Activated CD8-positive, alpha-beta memory T cell treated with anti-CD3 and anti-CD28 coated beads for 24 hours (primary cell): Measurements from ENCODE around the gene TMEM97.

ENCODE experiments used
- DNase-seq: peaks from one replicate; pipeline ENCODE4 v3.0.0-alpha.2; 2020

TMEM97 gene

DNA sequence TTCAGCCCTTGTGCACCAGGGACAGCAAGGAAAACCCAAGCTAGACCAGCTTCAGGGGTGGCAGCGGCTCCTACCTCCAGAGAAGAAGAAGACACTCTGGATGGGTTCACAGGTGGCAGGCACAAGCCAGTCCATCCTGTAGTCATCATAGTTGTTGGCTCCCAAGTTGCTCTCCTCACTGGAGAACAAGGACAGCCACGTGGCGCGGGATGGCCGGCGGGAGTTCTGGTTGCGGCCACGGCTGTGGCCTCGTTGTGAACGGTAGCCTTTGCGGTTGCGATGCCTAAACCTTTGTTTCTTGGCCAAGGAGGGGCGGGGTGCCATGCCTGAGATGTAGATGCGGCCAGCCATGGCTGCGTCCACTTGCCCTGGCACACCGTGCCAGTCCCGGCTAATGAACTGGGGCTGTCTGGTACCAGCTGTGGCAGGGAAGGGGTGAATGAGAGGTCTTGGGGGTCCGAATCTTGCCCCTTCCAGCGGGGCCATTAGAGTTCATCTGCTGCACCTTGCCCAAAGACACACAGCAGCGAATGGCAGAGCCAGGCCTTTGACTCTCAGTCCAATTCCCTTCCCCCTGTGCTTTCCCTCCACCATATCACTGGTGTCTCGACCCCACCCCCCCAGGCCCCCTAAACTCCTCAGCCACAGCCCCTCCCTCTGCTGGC is 48.8 kb downstream of the TMEM97 start:
- no peak for DNase-seq

GRCh38 chr17:28368306-28368831 is 49.4 kb downstream of the TMEM97 start:
- DNase-seq: no peak

GRCh38 chr17:28368915-28369683 is 50.1 kb downstream of the TMEM97 start:
- no peak for DNase-seq

GRCh38 chr17:28369684-28370034 is 50.7 kb downstream of the TMEM97 start:
- no peak for DNase-seq

DNA sequence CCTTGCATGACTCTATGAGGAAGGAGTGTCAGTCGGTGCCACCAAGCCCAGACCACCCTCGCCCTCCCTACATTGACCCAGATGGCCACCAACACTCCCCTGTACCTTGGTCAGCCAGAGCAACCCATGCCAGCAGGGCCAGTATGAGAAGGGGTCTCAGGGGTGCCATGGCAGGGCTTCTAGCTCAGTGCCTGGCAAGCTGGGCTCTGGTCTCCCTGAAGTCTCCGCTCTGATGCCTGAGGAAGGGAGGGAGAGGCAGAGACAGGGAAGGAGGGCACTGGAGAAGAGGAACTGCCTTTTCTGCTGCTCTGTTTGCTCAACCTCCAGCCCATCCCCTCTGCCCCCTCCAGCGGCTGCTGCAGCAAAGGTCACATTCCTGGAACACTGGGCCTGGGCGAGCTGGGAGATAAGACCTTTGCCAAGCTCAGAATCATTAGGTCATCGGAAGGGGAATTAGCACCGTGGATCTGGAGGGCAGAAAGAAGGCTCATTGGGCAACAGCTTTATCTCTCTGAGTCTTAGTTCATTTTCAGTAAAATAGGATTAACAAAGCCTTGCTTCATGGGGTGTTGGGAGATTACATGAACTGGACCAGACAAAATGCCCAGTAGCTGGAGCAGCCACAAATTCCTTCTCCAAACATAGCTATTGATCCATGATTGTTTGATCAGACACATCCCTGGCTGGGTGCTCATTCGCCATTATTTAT is 51.2 kb downstream of the TMEM97 start, which contains the start of gene VTN:
TSS of gene VTN (minus strand) at position 273 of the 709 bp plus-strand sequence. CDS start at position 169, 104 bp downstream.
- no peak for DNase-seq

GRCh38 chr17:28370744-28371103 is 51.7 kb downstream of the TMEM97 start:
- no peak for DNase-seq

GRCh38 chr17:28371245-28372202 is 52.5 kb downstream of the TMEM97 start, which contains the start of gene SARM1:
Gene SARM1, plus strand, starts transcription at chr17:28371694. Its CDS starts 339 bp downstream, at chr17:28372033.
- peak; percentile 93 for DNase-seq

GRCh38 chr17:28372203-28372944 is 53.4 kb downstream of the TMEM97 start:
- DNase-seq: no peak

DNA sequence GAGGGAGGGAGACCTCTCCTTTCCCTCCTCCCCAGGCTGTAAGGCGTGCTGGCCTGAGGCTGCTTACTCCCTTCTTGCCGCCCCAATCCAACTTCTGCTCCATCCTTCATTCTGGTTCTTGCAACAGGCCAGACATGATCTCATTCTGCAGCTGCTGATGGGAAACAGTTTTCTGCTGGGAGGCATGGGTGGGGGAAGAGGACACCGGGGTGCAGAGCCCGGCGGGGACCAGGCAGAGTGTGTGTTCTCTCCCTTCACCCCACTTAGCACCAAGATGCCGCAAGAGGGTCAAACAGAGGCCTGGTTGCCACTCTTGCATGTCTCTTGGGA is 53.9 kb downstream of the TMEM97 start:
- DNase-seq: no peak
